C4-2B (cell line): ENCODE measurements around the gene HOXB4.

ENCODE experiments used
- ZFX ChIP-seq: fragments of 450-650 bp; IDR thresholded peaks from 2 replicates; pipeline ENCODE4 v1.6.1; 2017
- TF ChIP-seq, protein P1 (sequence below): fragments of 450-650 bp; conservative IDR thresholded peaks from 2 replicates; pipeline ENCODE4 v1.5.1; 2017; ENCODE audit warnings: mild to moderate bottlenecking

DNA sequence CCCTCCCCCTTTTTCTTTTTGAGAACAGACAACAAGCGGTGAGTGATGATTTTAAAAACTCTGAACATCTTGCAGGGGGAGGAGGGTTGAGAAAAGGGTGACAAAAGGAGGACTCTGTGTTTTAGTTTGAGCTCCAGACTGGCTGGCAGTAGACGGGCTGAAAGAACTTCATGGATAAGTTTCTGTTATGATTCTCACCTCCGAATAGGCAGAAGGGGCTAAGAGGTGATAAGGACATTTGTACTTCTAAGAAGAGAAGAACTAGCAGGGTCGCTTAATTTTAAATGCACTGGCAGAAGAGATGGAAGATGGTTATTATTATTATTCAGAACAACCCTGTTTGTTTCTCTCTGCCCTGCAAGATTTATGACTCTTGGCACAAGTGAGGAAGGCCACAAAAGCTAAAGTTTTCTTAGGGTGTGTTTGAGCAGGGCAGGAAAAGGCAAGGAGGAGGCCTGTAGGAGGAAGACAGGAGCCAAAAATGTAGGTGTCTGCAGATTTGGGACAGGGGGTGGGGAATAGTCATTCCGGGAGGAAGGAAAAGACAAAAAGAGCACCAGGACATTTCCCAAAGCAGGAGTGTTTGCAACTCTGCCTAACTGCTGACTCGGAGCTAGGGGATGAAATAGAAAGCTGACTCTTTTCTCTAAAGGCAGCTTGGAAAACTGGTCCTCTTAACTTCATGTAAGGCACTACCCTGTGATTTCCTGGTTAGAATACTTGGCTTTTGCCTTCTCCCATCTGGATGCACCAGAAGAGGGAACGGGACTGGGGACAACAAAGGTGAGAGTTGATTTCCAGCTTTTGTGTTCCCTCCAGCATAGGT is 21.4 kb downstream of the HOXB4 start:
- TF ChIP-seq, protein P1, sequence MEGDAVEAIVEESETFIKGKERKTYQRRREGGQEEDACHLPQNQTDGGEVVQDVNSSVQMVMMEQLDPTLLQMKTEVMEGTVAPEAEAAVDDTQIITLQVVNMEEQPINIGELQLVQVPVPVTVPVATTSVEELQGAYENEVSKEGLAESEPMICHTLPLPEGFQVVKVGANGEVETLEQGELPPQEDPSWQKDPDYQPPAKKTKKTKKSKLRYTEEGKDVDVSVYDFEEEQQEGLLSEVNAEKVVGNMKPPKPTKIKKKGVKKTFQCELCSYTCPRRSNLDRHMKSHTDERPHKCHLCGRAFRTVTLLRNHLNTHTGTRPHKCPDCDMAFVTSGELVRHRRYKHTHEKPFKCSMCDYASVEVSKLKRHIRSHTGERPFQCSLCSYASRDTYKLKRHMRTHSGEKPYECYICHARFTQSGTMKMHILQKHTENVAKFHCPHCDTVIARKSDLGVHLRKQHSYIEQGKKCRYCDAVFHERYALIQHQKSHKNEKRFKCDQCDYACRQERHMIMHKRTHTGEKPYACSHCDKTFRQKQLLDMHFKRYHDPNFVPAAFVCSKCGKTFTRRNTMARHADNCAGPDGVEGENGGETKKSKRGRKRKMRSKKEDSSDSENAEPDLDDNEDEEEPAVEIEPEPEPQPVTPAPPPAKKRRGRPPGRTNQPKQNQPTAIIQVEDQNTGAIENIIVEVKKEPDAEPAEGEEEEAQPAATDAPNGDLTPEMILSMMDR: no peak
- TF ChIP-seq ZFX: no peak
